Measurements from ENCODE around the gene YBX2.

The YBX2 gene

GRCh38 chr17:7323731-7324437 is 29.4 kb upstream of the YBX2 start:
- no peak overlapping the region for H3K4me3 ChIP-seq (replicated peaks; ENCODE audit: insufficient read depth, low read length)
- no peak overlapping the region for H3K27ac ChIP-seq (replicated peaks)
- no peak for DNase-seq (ENCODE audit: low read depth in 1 of 2, low spot score in 1 of 2)
- TF ChIP-seq GABPA (IDR thresholded peaks at IDR 0.05; ENCODE audit: low read depth) (no peak), CTCF (IDR thresholded peaks at IDR 0.05; ENCODE audit: insufficient read depth, low read length) (peak; percentile 74)
- no peaks in the 10 kb centered on the region for H3K27me3 ChIP-seq (ENCODE audit: insufficient read depth, poor library complexity, severe bottlenecking)

- Histone ChIP-seq H3K4me3 (replicated peaks; ENCODE audit: insufficient read depth, low read length) (no peak overlapping the region), H3K27ac (replicated peaks) (no peak overlapping the region), H3K27me3 (ENCODE audit: insufficient read depth, poor library complexity, severe bottlenecking) (no peaks in the 10 kb centered on the region)
- no peak for DNase-seq (ENCODE audit: low read depth in 1 of 2, low spot score in 1 of 2)
- no peak for TF ChIP-seq POLR2AphosphoS5 (IDR thresholded peaks at IDR 0.05; ENCODE audit: low read depth)
- no peak for TF ChIP-seq SPI1 (IDR thresholded peaks at IDR 0.05; ENCODE audit: borderline replicate concordance, low read depth)
- TF ChIP-seq REST (IDR thresholded peaks at IDR 0.05; ENCODE audit: insufficient replicate concordance, low read depth) = no peak
- no peak for TF ChIP-seq CTCF (IDR thresholded peaks at IDR 0.05; ENCODE audit: insufficient read depth, low read length)
- TF ChIP-seq GABPA (IDR thresholded peaks at IDR 0.05; ENCODE audit: low read depth) = no peak
Measured at GRCh38 chr17:7322520-7323194, 28.2 kb upstream of the YBX2 start.

- Histone ChIP-seq H3K4me3 (replicated peaks; ENCODE audit: insufficient read depth, low read length) (no peak overlapping the region), H3K27me3 (ENCODE audit: insufficient read depth, poor library complexity, severe bottlenecking) (no peaks in the 10 kb centered on the region), H3K27ac (replicated peaks) (no peak overlapping the region)
- DNase-seq (ENCODE audit: low read depth in 1 of 2, low spot score in 1 of 2) = no peak
- TF ChIP-seq GABPA (IDR thresholded peaks at IDR 0.05; ENCODE audit: low read depth) (no peak), SPI1 (IDR thresholded peaks at IDR 0.05; ENCODE audit: borderline replicate concordance, low read depth) (no peak), POLR2AphosphoS5 (IDR thresholded peaks at IDR 0.05; ENCODE audit: low read depth) (no peak), CTCF (IDR thresholded peaks at IDR 0.05; ENCODE audit: insufficient read depth, low read length) (no peak), REST (IDR thresholded peaks at IDR 0.05; ENCODE audit: insufficient replicate concordance, low read depth) (no peak)
Measured at GRCh38 chr17:7321466-7321865, 27.0 kb upstream of the YBX2 start.

All from HL-60 (cell line).